Measurements from ENCODE around the gene SPDYC.

- no peak for TF ChIP-seq NFYB (IDR thresholded peaks at IDR 0.05; ENCODE audit: extremely low read depth, insufficient read length)
- TF ChIP-seq POLR2A (conservative IDR thresholded peaks at IDR 0.05) = no peak
- TF ChIP-seq KLF1 (tag; IDR thresholded peaks at IDR 0.05) = no peak
- TF ChIP-seq ZNF197 (CRISPR knock-in tag; IDR thresholded peaks at IDR 0.05; ENCODE audit: low read depth) = no peak
- TF ChIP-seq ELF1 (tag; IDR thresholded peaks at IDR 0.05) = no peak
Measured at GRCh38 chr11:65124480-65125196, 45.4 kb upstream of the SPDYC start.
